DMS53 treated with DMSO at 0.1 percent for 48 hours (cell line): ENCODE measurements around the gene SELENOI.

Experiments used
- DNase-seq: peaks from one replicate; lab custom pipeline; 2025; ENCODE audit not compliant: unreplicated experiment; lab: John Stamatoyannopoulos, UW

SELENOI gene

DNA sequence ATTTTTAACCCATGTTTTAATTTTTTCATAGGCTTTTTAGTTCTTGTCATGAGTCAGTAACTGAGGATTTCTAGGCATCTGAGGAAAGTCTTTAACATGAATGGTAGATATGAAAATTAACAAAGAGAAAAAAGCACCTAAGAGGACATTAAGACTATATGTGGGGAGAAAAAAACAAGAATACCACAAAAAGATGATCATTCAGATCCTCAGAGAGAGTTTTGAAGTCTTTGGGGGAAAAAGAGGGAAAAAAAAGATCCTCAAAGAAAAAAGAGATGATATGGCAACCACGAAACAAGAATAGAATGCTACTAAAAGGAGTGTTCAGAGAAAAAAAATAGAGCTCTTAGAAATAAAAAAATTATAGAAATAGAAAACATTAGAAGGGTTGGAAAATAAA, 63.8 kb downstream of the SELENOI start:
- DNase-seq, result no peak

DNA sequence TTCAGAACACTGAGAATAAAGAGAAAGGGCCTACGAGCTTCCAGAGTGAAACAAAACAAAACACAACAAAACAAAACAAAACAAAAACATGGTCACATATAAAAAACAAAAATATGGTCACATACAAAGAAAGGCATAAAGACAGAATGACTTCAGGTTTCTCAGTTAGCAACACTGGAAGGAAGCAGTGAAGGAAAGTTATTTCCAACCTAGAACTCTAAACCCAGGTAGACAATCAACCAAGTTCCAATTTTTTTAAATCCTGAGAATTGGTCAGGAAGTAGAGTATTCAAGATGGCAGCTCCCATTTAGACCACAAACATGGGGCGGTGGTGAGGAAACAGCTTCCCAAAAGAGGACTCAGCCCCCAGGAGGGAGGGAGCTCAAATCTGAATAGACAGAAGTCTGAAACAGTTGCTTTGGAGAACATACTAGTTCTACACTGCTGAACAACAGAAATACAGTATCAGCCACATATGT, 64.9 kb downstream of the SELENOI start:
- DNase-seq, result no peak

DNA sequence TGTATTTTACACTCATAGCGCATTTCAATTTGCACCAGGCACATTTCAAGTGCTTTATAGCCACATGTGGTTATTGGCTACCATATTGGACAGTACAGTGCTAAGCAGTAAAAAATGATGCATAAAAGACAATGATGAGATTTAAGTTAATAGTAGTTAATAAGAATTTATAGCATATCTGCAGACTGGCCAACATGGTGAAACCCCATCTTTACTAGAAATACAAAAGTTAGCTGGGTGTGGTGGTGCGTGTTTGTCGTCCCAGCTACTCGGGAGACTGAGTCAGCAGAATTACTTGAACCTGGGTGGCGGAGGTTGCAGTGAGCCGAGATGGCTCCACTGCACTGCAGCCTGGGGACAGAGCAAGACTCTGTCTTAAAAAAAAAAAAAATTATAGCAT, 65.5 kb downstream of the SELENOI start:
- DNase-seq, result no peak

DNA sequence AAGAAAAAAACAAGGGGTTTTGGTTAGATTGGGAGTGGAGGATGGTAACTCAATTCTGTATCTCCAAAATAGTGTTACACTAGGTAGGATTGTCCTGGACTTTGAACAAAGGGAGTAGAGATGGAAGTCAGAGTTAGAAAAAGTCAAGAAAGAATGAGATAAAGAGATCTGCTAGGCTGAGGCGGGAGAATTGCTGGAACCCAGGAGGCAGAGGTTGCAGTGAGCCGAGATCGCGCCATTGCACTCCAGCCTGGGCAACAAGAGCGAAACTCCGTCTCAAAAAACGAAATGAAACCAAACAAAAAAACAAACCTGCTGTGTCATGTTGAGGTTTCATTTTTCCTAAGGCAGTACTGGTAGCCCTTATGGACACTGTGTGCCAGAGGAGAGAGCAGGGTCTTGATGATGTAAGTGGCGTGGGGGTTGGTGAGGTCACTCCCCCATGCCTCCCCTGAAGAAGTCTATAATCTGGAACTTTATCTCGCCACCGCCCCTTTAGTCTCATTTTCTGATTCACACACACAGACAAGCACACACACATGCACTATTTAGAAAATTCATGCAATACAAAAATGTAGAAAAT, 66.2 kb downstream of the SELENOI start:
- no peak for DNase-seq

DNA sequence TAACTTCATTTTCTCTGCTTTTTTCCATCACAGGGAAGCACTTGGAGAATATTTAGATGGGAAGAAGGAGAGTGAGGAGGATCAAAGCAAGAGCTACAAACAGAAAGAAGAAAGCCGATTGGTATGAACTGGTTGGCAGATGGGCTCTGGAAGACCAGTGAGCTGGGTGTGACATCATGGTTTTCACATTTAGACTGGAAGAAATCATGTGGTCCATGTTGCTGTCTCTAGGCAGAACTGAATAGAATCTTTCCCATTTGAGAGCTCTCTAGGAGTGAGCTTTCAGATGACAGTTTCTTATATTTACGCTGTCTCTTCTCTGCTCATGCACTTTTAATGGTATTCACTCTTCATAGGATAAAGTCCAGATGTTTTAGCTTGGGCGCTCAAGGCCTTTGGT, 68.4 kb downstream of the SELENOI start:
- DNase-seq, result no peak

DNA sequence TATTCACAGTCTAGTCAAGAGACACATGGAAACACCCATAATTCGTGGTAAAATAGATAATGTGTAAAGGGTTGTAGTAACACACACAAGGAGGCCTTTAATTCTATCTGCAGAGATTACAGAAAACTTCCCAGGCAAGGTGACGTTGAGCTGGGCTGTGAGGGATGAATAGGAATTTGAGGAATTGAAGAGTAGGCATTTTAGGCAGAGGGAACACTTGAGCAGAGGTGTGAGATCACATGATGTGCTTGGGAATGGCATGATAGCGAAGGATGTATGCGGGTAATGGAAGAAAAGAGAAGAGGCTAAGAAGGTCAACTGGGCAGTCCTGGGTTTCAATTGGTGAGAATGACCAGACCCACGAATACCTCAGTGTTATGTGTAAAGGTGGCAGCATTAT, 76.0 kb downstream of the SELENOI start:
- no peak for DNase-seq

DNA sequence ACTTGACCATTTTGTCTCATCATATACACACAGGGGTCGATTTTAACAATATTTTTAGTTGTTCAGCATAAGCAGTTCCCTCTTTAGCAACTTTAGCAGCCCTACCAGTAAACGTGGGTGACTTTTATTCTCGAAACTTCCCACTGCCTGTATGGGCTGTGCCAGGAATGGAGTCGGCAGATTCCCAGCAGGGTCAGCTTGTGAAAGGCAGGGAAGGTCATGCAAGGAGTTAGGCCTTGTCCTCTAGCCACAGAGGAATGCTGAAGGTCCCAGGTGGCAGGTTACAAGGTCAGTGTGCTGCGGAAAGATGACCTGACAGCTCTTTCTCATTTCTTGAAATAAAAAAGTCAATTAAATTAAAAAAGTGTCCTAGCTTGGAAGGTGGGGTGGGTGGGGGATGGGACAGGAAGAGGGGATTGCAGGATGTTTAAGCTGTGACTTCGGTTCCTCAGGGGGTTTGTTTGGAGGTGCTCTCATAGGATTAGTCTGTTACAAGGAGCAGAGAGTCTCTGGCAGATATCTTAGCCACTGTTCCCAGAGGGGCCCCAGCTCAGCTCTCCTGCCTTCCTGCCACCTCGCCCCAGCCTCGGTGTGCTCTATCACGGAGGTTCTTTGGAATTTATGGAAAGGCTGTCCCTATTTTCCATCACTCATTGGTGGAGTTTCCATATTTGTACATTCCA, 77.1 kb downstream of the SELENOI start:
- no peak for DNase-seq

DNA sequence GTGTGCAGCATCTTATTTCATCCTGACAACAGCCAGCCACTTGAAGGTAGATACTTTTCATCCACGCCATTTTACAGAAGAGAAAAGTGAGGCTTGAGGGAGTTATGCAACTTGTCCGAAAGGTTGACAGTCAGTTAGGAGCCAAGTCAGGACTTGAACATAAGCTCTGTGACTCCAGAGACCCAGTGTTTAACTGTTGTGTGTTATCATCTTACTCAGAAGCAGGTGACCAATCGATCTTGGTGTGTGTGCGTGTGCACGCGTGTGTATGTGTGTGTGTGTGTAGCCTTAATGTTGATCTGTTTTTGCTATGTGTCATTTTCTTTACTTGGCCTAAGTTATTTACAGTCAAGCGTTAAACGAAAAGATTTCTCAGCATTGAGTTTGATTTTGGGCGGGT, 77.8 kb downstream of the SELENOI start:
- no peak for DNase-seq

DNA sequence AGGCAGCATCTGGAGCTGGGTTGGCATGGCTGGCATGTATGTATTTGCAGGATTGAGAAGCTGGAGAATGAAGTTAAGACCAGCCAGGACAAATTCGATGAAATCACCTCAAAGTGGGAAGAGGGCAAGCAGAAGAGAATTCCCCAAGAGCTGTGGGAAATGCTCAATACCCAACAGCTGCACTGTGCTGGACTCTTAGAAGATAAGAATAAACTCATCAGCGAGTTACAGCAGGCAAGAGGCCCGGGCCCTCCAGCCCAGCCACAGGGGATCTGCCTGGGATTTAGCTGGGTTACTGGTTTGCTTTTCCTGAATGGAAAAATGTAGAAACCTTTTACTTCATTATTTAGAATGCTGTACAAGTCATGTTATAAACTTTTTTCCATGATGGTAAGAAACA, 78.3 kb downstream of the SELENOI start:
- no peak for DNase-seq

DNA sequence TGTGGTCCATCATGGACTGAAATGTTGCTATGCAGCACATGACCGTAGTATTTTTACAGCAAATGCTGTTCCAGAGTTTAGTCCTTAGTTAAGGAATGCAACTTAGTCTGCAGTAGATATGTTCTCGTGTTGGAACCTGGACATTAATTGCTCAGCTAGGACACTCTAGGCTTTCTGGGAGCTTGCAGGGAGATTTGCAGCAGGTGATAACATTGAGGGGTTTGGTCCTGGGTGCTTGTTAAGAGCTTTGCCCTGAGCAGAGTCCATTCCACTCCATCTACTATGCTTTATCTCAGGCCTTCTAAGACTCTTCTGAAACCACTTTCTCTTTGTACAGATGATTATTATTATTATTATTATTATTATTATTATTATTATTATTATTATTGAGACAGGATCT, 82.9 kb downstream of the SELENOI start:
- no peak for DNase-seq

DNA sequence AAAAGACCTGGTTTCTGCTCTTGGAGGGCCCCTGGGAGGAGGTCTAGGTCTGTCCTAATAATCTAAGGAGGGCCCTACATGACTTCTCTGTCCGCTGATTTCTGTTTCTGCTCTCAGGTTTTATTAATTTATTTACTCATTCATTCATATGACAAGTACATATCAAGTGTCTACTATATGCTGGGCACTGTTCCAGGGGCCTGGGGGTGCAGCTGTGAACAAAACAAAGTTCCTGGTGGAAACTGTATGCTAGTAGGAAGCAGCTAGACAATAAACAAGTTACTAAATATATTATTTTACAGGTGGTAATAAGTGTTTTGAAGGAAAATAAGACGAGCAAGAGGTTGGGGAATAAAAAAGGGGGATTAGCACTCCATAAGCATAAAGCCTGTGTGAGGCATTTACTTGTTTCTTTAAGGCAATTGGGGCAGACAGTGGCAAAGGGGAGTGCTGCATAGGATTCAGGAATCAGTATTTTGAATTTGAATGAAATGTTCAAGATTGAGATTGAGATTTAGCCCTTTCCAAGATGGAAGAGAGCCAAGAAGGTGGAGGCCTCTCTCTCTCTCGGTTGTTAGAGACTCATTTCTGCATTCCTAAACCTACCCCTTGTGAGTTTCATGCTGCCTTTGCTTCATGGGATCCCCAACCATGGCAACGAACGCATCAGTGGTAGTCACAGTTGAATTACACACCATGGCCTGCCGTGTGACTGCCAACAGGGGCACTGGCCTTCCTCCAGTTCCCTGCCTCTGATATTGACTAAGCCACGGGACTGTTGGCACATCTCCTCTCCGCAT, 84.0 kb downstream of the SELENOI start:
- peak; percentile 30 for DNase-seq

DNA sequence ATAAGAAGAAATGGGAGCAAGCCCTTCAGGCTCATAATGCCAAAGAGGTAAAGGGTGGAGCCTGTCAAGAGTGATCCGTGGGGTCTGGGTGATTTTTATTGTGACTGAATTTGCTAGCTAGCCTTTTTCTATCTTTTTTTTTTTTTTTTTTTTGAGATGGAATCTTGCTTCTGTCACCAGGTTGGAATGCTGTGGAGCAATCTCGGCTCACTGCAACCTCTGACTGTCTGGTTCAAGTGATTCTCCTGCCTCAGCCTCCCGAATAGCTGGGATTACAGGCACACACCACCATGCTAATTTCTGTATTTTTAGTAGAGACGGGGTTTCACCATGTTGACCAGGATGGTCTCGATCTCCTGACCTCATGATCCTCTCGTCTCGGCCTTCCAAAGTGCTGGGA, 84.9 kb downstream of the SELENOI start:
- DNase-seq, result no peak

DNA sequence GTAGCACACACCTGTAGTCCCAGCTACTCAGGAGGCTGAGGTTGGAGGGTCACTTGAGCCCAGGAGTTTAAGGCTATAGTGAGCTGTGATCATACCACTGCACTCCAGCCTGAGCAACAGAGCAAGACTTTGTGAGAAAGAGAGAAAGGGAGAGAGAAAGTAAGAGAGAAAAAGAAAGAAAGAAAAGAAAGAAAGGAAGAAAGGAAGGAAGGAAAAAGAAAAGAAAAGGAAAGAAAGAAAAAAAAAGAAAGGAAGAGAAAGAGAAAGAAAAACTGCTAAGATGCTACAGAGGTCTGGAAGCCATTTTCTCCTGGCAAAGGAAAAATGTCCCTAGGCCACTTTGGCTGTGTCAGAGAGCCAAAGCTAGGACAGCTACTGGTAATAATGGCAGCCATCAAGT, 86.4 kb downstream of the SELENOI start:
- DNase-seq, result no peak

DNA sequence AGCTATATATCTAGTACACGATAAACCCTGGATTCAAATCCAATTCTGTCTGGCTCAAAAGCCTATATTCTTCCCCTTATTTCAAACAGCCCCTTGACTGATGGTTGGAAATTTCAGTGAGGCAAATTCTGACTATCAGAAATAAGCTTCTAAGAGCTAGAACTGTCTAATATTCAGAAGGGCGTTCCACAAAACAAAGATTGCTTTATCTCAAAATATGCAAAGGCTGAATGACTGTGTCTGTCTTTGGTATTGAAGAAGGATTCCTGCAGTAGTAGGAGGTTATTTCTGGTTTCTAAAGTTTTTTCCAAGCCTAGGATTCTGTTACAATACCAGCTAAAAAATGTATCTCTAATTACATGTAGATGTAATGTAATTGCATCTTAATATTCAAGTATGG, 86.9 kb downstream of the SELENOI start:
- no peak for DNase-seq

DNA sequence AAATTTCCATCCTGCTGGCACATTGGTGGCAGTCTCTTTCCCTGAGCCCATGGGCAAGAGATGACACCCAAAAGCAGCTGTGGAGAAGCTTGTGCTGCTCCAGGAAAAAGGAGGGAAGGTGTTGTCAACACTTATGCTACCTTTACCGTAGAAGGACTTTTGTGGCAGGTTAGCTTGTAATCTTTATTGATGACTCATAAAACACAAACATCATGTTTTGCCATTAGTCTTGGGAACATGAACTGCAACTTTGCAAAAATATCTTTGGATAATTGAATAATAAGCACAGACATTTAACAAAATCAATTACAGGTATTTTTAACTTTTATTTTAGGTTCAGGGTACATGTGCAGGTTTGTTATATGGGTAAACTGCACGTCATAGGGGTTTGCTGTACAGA, 89.2 kb downstream of the SELENOI start:
- no peak for DNase-seq

DNA sequence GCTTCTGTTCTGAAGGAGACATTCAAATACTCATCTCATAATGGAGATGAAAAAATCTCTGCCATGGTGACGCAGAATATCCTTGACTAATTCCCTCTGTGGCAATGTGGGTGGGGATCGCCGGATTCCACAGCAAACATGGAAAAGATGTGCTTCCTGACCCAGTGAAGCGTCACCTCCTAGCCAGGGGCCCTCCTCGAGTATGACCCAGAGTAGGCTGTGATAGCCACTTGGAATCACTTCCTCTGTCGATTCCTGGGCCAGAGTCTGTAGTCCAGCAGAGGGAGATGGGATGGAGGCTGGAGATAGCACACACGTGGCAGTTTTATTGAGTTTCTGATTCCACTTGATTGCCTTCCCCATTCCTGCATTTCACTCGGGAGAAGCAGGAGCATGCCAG, 92.6 kb downstream of the SELENOI start:
- no peak for DNase-seq

DNA sequence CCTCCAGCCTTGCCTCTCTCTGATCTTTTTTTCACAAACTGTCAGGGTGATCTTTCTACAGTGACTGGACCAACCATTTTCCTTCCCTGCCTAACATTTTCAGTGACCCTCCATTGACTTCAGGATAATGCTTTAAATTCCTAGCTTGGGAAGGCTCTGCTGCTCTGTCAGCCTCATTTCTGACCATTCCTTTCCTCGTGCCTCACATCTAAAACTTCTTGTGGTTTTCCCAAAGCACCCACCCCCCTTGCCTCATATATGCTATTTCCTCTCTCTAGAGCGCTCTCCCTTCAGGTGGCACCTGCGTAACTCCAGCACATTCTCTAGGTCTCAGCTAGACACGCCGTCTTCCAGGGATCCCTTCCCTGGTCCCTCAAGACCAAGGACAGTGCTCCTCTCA, 93.0 kb downstream of the SELENOI start:
- no peak for DNase-seq

DNA sequence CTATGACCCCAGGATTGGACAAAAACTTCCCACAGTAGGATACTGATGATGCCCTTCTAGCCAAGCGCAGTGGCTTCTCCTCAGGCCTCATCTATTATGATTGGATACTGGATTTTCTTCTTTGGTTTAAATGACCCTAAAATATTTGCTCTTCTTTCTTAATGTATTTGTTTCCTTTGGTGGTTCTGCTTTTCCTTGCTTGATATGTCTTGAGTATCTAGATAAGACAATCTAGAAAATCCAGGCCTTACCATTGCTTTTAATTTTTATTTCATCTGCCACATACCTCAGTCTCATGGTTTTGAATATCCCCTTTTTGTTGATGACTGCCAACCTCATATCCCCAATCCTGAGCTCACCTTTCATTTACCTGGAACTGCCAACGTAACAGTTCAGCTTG, 96.4 kb downstream of the SELENOI start:
- no peak for DNase-seq

DNA sequence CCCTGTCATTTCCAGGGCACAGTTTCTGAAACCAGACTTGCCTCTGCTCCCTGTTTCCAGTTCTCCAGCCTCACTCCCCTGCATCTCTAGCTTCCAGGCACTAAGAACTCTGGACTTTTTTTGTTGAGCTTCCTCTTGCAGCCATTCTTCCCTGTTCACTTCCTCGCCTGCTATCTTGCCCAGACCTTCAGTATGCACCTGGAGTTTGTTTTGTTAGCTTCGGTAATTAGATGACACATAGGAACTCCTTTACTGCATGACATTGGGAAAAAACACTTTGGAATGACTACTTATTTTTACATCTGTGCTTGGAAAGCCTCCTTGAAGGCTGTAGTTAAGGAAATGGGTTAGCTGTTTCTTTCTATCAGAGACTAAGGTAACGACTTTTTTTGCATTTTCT, 96.8 kb downstream of the SELENOI start:
- no peak for DNase-seq

DNA sequence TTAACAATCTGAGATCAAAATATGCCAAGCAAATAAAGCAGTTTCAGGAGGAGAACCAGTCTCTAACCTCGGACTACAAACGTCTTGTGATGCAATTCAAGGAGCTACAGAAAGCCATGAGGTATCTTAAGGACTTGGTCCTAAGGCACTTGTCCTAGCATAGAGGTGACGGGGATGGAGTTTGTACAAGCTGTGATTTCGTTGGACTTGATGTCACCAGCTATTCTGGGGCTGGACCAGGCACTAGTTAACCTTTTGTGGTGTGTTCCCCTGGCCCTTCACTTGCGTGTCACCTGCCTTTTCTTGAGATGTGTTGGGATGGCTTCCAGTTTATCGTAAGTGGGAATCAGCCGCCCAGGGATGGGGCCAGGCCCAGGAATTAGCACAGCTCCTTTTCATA, 98.3 kb downstream of the SELENOI start:
- no peak for DNase-seq
